ENCODE results near the gene GLRX5. TPM values are rescaled to one million over a fixed set of nuclear protein-coding genes. Genes with fewer than 3 reads are reported as not detected.
"Not testable (repeated sequence)": the region's sequence is repeated elsewhere in the genome, so short reads cannot be mapped to it uniquely, and the experiment has no call there.

GLRX5 gene
- total and polyA plus RNA-seq, 2 donors from 2014 or later, result 46.7 to 124 TPM

- H3K9ac ChIP-seq (ENCODE audit: low read length in 3 of 3), result no peak overlapping the region
- peak in 1 of 5 donors; percentile 15 for DNase-seq
These were observed 27.1 kb upstream of the GLRX5 start for GRCh38 chr14:95507701-95508103.

GRCh38 chr14:95508377-95508776 is 26.5 kb upstream of the GLRX5 start:
- intact Hi-C loops (cut with DNase I), result no loop called here
- no peak overlapping the region for H3K9ac ChIP-seq (ENCODE audit: low read length in 3 of 3)
- TF ChIP-seq CTCF (IDR thresholded peaks at IDR 0.05; ENCODE audit: borderline replicate concordance, extremely low read depth, insufficient read depth), result no peak
- H3K9me3 ChIP-seq (ENCODE audit: control insufficient read depth in 2 of 3, insufficient read depth in 1 of 3, low read length in 3 of 3), result no peaks in the 10 kb centered on the region
- H3K36me3 ChIP-seq (ENCODE audit: control insufficient read depth in 2 of 3, insufficient read depth in 3 of 3, low read length in 3 of 3), result no peaks in the 10 kb centered on the region
- H3K4me3 ChIP-seq (ENCODE audit: low read length in 3 of 3), result no peak overlapping the region
- FAIRE-seq (no peak), DNase-seq (peak in 1 of 5 donors; percentile 5)
- H3K4me1 ChIP-seq (ENCODE audit: control insufficient read depth in 2 of 3, insufficient read depth in 2 of 3, low read depth in 1 of 3, low read length in 3 of 3), result peaks cover 0 to 5% (median 0%) of the 10 kb centered on the region in 3 donors
- H3K27ac ChIP-seq (ENCODE audit: low read depth in 2 of 2, low read length in 2 of 2), result no peak overlapping the region
- no peaks in the 10 kb centered on the region for H3K27me3 ChIP-seq (ENCODE audit: control insufficient read depth, insufficient read depth, low read length)

More at GRCh38 chr14:95507701-95508103, 27.1 kb upstream of the GLRX5 start:
- H3K27ac ChIP-seq (ENCODE audit: low read depth in 2 of 2, low read length in 2 of 2), result no peak overlapping the region
- H3K4me3 ChIP-seq (ENCODE audit: low read length in 3 of 3), result no peak overlapping the region
- no peaks in the 10 kb centered on the region for H3K9me3 ChIP-seq (ENCODE audit: control insufficient read depth in 2 of 3, insufficient read depth in 1 of 3, low read length in 3 of 3)
- intact Hi-C loops (cut with DNase I), result no loop called here
- no peaks in the 10 kb centered on the region for H3K36me3 ChIP-seq (ENCODE audit: control insufficient read depth in 2 of 3, insufficient read depth in 3 of 3, low read length in 3 of 3)
- H3K27me3 ChIP-seq (ENCODE audit: control insufficient read depth, insufficient read depth, low read length), result no peaks in the 10 kb centered on the region
- FAIRE-seq, result no peak
- no peak for TF ChIP-seq CTCF (IDR thresholded peaks at IDR 0.05; ENCODE audit: borderline replicate concordance, extremely low read depth, insufficient read depth)
- H3K4me1 ChIP-seq (ENCODE audit: control insufficient read depth in 2 of 3, insufficient read depth in 2 of 3, low read depth in 1 of 3, low read length in 3 of 3), result peaks cover 0 to 5% (median 0%) of the 10 kb centered on the region in 3 donors

GRCh38 chr14:95509495-95509894 is 25.4 kb upstream of the GLRX5 start:
- Histone ChIP-seq H3K36me3 (ENCODE audit: control insufficient read depth in 2 of 3, insufficient read depth in 3 of 3, low read length in 3 of 3) (no peaks in the 10 kb centered on the region), H3K4me3 (ENCODE audit: low read length in 3 of 3) (no peak overlapping the region), H3K27ac (ENCODE audit: low read depth in 2 of 2, low read length in 2 of 2) (no peak overlapping the region), H3K4me1 (ENCODE audit: control insufficient read depth in 2 of 3, insufficient read depth in 2 of 3, low read depth in 1 of 3, low read length in 3 of 3) (peaks cover 0 to 5% (median 0%) of the 10 kb centered on the region in 3 donors), H3K9me3 (ENCODE audit: control insufficient read depth in 2 of 3, insufficient read depth in 1 of 3, low read length in 3 of 3) (no peaks in the 10 kb centered on the region), H3K27me3 (ENCODE audit: control insufficient read depth, insufficient read depth, low read length) (no peaks in the 10 kb centered on the region), H3K9ac (ENCODE audit: low read length in 3 of 3) (no peak overlapping the region)
- peak in 2 of 5 donors; percentile 38 to 53 for DNase-seq
- no peak for TF ChIP-seq CTCF (IDR thresholded peaks at IDR 0.05; ENCODE audit: borderline replicate concordance, extremely low read depth, insufficient read depth)
- intact Hi-C loops (cut with DNase I), result no loop called here
- no peak for FAIRE-seq

GRCh38 chr14:95510344-95510743 is 24.5 kb upstream of the GLRX5 start:
- intact Hi-C loops (cut with DNase I); DNase-seq; H3K9ac ChIP-seq (ENCODE audit: low read length in 3 of 3); FAIRE-seq; H3K36me3 ChIP-seq (ENCODE audit: control insufficient read depth in 2 of 3, insufficient read depth in 3 of 3, low read length in 3 of 3); H3K4me3 ChIP-seq (ENCODE audit: low read length in 3 of 3); H3K27ac ChIP-seq (ENCODE audit: low read depth in 2 of 2, low read length in 2 of 2); H3K27me3 ChIP-seq (ENCODE audit: control insufficient read depth, insufficient read depth, low read length); H3K9me3 ChIP-seq (ENCODE audit: control insufficient read depth in 2 of 3, insufficient read depth in 1 of 3, low read length in 3 of 3); H3K4me1 ChIP-seq (ENCODE audit: control insufficient read depth in 2 of 3, insufficient read depth in 2 of 3, low read depth in 1 of 3, low read length in 3 of 3): not testable (repeated sequence)

All from kidney (tissue), 14 donors.